CD4-positive, alpha-beta T cell treated with Interleukin-12 subunit alpha and Interleukin-12 subunit beta, for 1 hour (primary cell): ENCODE measurements around the gene TRIM58.
A peak's percentile ranks its signal among the peaks of the same experiment; 100 is the strongest.

Experiments
- DNase-seq: peaks from one replicate; pipeline ENCODE4 v3.0.0-alpha.2; 2020

TRIM58 gene

GRCh38 chr1:247895163-247895637 is 38.2 kb downstream of the TRIM58 start, which contains the start of gene OR2W3:
OR2W3 (plus strand) TSS chr1:247895587; CDS start chr1:247895587, 0 bp downstream.
- no peak for DNase-seq

GRCh38 chr1:247895976-247896375 is 39.0 kb downstream of the TRIM58 start:
- no peak for DNase-seq

- DNase-seq, result no peak
These were observed 47.1 kb downstream of the TRIM58 start for GRCh38 chr1:247904122-247904521.

DNA sequence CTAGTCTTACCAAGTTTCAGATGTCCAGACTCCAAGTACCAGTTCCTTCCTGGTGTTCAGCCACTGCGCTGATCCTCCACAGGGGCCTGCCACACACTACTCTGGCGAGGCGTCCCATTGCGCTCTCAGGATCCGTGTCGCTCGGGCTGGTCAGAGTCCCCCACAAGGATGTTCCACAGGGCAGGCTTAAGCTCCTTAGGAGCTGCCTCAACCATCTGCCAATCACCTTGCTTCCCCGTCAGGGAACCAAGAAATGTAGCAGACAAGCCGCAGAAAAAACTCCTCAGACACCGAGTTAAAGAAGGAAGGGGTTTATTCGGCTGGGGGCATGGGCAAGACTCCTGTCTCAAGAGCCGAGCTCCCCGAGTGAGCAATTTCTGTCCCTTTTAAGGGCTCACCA is 48.2 kb downstream of the TRIM58 start:
- no peak for DNase-seq

DNA sequence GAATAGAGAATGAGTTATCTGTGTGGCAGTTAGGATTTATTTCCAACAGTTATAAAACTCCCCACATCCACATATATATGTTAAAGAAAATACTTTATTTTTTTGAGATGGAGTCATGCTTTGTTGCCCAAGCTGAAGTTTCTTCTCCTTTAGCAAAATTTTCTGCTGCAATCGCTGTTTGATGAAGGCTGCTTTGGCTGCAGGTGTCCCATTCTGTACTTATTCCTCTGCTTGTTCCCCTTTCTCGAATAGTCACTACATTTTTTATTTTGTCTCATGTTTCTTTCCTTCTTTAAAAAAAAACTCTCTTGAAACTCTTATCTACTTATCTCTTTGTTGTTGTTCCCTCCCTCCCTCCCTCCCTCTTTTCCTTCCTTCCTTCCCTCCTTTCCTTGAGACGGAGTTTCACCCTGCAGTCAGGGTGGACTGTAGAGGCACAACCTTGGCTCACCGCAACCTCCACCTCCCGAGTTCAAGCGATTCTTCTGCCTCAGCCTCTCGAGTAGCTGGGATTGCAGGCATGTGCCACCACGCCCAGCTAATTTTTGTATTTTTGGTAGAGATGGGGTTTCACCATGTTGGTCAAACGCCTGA is 49.0 kb downstream of the TRIM58 start:
- DNase-seq, result no peak

GRCh38 chr1:247906504-247907047 is 49.6 kb downstream of the TRIM58 start:
- peak; percentile 24 for DNase-seq

DNA sequence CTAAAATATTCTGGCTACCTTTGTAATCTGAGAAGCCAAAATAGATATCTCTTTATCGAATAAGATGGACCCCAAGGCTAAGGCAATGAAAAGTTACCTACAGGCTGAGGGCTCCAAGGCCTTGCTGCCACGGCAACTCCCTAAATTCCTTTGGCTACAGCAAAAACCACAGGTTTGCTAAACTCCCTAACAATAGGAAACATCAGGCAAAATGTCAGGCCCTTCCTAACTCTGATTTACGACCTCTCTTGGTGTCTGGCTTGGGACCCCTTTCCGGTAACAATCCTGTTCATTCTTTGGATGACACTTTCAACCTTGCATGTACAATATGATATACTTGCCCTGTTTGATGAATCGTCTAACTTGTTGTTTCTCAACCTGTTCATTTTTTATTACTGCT is 51.8 kb downstream of the TRIM58 start:
- no peak for DNase-seq

DNA sequence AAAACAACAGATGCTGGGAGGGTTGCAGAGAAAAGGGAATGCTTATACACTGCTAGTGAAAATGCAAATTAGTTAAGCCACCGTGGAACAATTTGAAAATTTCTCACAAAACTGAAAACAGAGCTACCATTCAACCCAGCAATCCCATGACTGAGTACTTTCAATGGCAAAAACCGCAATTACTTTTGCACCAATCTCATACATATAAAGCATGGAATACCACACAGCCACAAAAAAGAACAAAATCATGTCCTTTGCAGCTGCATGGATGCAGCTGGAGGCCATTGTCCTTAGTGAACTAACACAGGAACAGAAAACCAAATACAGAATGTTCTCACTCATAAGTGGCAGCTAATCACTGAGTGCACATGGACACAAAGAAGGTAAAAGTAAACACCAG is 56.8 kb downstream of the TRIM58 start:
- no peak for DNase-seq

DNA sequence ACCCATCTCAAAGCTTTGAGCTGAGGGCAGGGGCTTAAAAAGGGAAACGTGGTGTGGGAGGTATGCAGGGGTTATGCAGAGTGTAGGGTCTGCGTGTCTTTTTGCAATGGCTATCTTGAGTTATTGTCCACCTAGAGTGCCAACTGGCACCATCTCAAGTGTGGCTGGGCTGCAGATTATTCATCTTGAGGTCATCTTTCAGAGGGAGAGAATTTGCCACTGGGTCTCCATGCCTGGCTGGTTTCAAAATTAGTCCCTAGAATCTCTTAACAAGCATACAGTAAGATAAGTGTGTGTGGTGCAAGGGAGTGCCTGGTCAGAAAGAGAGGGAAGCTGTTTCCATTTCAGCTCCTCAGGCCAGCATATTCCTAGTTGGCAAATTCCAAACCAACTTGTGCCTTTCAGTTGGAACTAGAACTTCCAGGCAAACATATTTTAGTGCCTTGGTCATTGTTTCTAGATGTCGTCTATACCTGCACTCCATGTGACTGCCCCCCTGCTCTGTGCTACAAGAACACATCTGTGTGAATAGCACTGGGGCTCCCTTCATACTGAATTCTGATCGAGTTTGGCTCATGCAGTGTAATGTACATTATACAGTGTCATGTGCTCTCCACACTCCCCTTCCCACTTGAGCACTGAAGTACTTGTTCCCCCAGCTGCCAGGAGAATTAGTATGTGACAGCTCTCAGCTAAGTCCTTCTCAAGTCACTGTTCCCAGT is 58.1 kb downstream of the TRIM58 start:
- DNase-seq, result no peak

DNA sequence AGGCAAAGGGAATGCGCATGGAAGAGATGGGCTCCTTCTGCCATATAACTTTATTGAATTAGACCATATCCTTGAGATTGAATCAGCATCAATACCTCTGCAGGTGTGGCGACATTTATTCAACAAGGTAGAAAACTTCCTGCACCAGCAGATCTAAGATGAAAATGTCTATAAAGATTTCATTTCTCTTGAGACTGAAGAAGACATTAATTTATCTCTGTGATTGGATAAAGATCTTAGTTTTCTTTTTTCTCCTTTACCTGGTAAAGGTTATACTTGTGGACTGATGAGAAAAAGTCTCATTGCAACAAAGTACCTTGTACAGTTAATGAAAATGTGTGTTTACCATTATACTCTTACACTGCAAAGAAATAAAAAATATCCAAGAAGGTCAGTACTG is 63.0 kb downstream of the TRIM58 start, which contains the start of gene OR2T8:
Gene OR2T8 (plus strand): TSS at position 301 of the 400 bp plus-strand sequence. CDS start 766 bp downstream, outside the sequence.
- DNase-seq, result no peak

- DNase-seq, result no peak
These were observed 67.0 kb downstream of the TRIM58 start for GRCh38 chr1:247923941-247924340.

DNA sequence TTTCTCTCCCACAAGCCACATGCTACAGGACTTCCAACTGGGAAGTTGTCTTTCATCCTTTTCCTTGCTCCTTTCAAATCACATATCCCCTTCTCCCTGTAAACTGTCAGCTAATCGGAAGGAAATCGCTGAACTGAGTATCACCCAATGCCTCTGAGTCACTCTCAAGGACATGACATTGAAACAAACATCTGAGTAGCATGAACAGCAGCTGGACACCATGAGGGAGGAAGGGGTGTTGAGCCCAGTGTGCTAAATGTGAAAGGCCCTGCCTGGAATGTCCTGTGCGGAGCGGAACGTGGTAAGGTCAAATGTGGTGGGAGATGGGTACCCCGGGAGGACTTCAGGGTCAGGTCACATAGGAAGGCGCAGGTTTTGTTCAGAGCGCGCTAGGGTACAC is 67.9 kb downstream of the TRIM58 start, which contains the start of gene OR2AJ1:
Gene OR2AJ1 (plus strand): TSS at position 22 of the 400 bp plus-strand sequence. CDS start 8,880 bp downstream, outside the sequence.
- no peak for DNase-seq
